Stimulated activated naive CD8-positive, alpha-beta T cell treated with anti-CD3 and anti-CD28 coated beads, Interleukin-15, Interleukin-2, amounts not matched to agents 100 U/mL and 50 U/mL, for 24 hours (primary cell): ENCODE measurements around the gene BFAR.
"Not testable (repeated sequence)": the region's sequence is repeated elsewhere in the genome, so short reads cannot be mapped to it uniquely, and the experiment has no call there.

Experiments used
- ATAC-seq: fragments of 150-1000 bp; cut with Tn5 transposase; one replicate; pipeline ENCODE4 v1.10.0; 2021
- DNase-seq: peaks from one replicate; pipeline ENCODE4 v3.0.0; 2021

Gene BFAR

GRCh38 chr16:14694129-14694528, 61.4 kb downstream of the BFAR start, which contains the start of gene PLA2G10:
PLA2G10 (minus strand) TSS chr16:14694308; CDS start chr16:14694229, 79 bp downstream.
- not testable (repeated sequence) for DNase-seq, ATAC-seq

DNA sequence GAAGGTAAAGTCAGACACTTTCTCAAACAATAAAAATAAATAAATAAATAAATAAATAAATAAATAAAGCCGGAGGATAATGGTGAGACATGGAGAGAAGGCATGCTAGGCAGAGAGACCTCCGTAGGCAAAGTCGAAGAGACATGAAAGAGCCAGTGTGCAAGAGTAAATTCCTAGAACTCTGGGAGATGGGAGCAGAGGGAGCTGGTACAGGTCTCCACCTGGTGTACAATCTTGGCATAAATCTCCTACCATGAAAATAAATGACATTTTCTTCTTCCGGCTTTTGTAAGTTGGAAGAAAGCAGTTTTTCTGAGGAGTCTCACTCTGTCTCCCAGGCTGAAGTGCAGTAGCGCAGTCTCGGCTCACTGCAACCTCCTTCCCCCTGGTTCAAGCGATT, 69.1 kb downstream of the BFAR start:
- DNase-seq, ATAC-seq: not testable (repeated sequence)

- ATAC-seq, result peak; percentile 16
- not testable (repeated sequence) for DNase-seq
These were observed 69.9 kb downstream of the BFAR start for GRCh38 chr16:14702672-14703071.

DNA sequence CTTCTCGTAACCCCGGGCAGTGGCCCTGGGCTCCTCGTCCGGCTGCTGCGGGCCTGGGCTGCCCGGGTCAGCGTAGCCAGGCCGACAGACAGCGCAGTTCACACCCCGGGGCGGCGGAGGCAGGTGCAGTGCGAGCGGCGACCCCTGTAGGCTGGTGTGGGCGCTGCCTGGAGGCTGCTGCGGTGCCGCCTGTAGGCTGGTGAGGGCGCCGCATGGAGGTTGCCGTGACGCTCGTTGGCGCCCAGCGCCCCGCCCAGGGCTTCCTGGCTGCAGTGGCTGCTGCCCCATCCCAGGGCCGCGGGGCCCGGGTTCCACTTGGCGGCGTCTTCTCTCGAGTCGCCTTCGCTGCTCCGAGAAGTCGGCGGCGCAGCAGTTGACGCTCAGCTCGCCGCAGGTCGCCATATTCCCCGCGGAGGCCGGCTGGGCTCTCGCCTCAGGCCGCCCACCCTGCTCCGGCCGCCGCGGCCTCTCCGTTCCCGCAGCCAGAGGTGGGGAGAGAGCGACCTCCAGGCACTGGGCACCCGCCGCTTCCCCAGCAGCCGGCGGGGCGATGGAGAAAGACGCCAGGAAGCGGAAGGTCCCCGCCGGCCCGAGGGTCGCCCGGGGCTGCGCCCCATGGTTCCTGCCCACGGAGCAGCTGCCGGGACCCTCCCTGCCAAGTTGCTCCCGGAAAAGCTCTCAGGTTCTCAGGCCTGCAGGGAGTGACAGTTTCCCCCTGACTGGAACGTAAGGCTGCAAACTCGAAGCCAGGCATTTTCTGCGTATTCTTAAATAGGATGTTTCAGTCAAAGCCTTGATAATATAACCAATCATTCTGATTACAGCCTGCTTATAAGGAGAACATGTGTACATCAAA, 70.6 kb downstream of the BFAR start, which contains the start of gene NPIPA3:
Gene NPIPA3, plus strand, starts transcription at position 256 of the 856 bp plus-strand sequence. CDS start 5,533 bp downstream, outside the sequence.
- DNase-seq, result not testable (repeated sequence)
- peak; percentile 100 for ATAC-seq
